HEK293T (cell line): ENCODE measurements around the gene ASB9.
"Not testable (repeated sequence)": the region's sequence is repeated elsewhere in the genome, so short reads cannot be mapped to it uniquely, and the experiment has no call there.

Source experiments
- CTCF ChIA-PET: fragments of 350-600 bp; formaldehyde crosslinking; extraction: SDS; loops from one replicate; lab custom pipeline; 2021; ENCODE audit warnings: antibody characterized with exemption, inconsistent platforms; lab: Yijun Ruan, JAX
- POLR2A ChIA-PET: fragments of 350-600 bp; formaldehyde crosslinking; extraction: SDS; loops from one replicate; lab custom pipeline; 2020; ENCODE audit warnings: antibody characterized with exemption, inconsistent platforms; lab: Yijun Ruan, JAX
- DNase-seq: peaks from one replicate; pipeline ENCODE4 v3.0.0; 2012; ENCODE audit warnings: mixed read lengths; ENCODE audit errors: extremely low spot score
- ARNT ChIP-seq: fragments of 450-650 bp; IDR thresholded peaks from 2 replicates; pipeline ENCODE4 v1.6.1; 2017; ENCODE audit warnings: mild to moderate bottlenecking
- BHLHE40 ChIP-seq: fragments of 450-650 bp; IDR thresholded peaks from 2 replicates; pipeline ENCODE4 v1.6.1; 2016; ENCODE audit warnings: mild to moderate bottlenecking, moderate library complexity, borderline replicate concordance
- CTBP1 ChIP-seq: fragments of 450-650 bp; IDR thresholded peaks from 2 replicates; pipeline ENCODE4 v1.6.1; 2016; ENCODE audit warnings: borderline replicate concordance
- ELF4 ChIP-seq: fragments of 450-650 bp; IDR thresholded peaks from 2 replicates; pipeline ENCODE4 v1.6.1; 2017; ENCODE audit warnings: antibody characterized with exemption
- FOXA1 ChIP-seq: fragments of 450-650 bp; IDR thresholded peaks from 2 replicates; pipeline ENCODE4 v1.6.1; 2016; ENCODE audit warnings: mild to moderate bottlenecking
- FOXK2 ChIP-seq: fragments of 450-650 bp; IDR thresholded peaks from 2 replicates; pipeline ENCODE4 v1.6.1; 2016; ENCODE audit warnings: mild to moderate bottlenecking
- FOXM1 ChIP-seq: fragments of 450-650 bp; IDR thresholded peaks from 2 replicates; pipeline ENCODE4 v1.6.1; 2017; ENCODE audit warnings: mild to moderate bottlenecking, borderline replicate concordance
- HDGF ChIP-seq: fragments of 450-650 bp; IDR thresholded peaks from 2 replicates; pipeline ENCODE4 v1.6.1; 2017; ENCODE audit warnings: antibody characterized with exemption, borderline replicate concordance
- L3MBTL2 ChIP-seq: fragments of 450-650 bp; conservative IDR thresholded peaks from 2 replicates; pipeline ENCODE4 v1.6.1; 2016; ENCODE audit warnings: mild to moderate bottlenecking
- LEF1 ChIP-seq: fragments of 450-650 bp; IDR thresholded peaks from 2 replicates; pipeline ENCODE4 v1.6.1; 2017; ENCODE audit warnings: mild to moderate bottlenecking, borderline replicate concordance
- NFRKB ChIP-seq: fragments of 450-650 bp; IDR thresholded peaks from 2 replicates; pipeline ENCODE4 v1.6.1; 2016; ENCODE audit warnings: mild to moderate bottlenecking, moderate library complexity
- PKNOX1 ChIP-seq: fragments of 450-650 bp; IDR thresholded peaks from 2 replicates; pipeline ENCODE4 v1.6.1; 2016
- SP1 ChIP-seq: fragments of 450-650 bp; IDR thresholded peaks from 2 replicates; pipeline ENCODE4 v1.6.1; 2017
- SUZ12 ChIP-seq: fragments of 450-650 bp; IDR thresholded peaks from 2 replicates; pipeline ENCODE4 v1.6.1; 2016; ENCODE audit warnings: mild to moderate bottlenecking
- TARDBP ChIP-seq: fragments of 450-650 bp; IDR thresholded peaks from 2 replicates; pipeline ENCODE4 v1.6.1; 2016
- ZNF384 ChIP-seq: fragments of 450-650 bp; IDR thresholded peaks from 2 replicates; pipeline ENCODE4 v1.6.1; 2016

ASB9 gene

GRCh38 chrX:15310117-15310516 lies 40.2 kb upstream of the ASB9 start:
- TF ChIP-seq CTBP1: no peak
- no peak for TF ChIP-seq L3MBTL2
- no peak for TF ChIP-seq HDGF
- DNase-seq: no peak
- ChIA-PET CTCF (no interaction called here), POLR2A (no interaction called here)

GRCh38 chrX:15305899-15306298 lies 36.0 kb upstream of the ASB9 start:
- CTCF ChIA-PET, DNase-seq, POLR2A ChIA-PET: not testable (repeated sequence)

GRCh38 chrX:15301924-15302323 lies 32.0 kb upstream of the ASB9 start:
- DNase-seq: no peak
- CTCF ChIA-PET: interaction anchor here (0.6 to 1.2 kb wide), 4 partner anchors 15 to 127 kb away, joined by 3 to 4 read pairs (median 3); no protein-coding TSS in a partner anchor
- POLR2A ChIA-PET: no interaction called here
- no peak for TF ChIP-seq BHLHE40
- TF ChIP-seq FOXA1: no peak
- no peak for TF ChIP-seq LEF1
- TF ChIP-seq SUZ12: no peak
- TF ChIP-seq PKNOX1: no peak
- no peak for TF ChIP-seq FOXK2
- no peak for TF ChIP-seq ELF4
- TF ChIP-seq ARNT: no peak
- TF ChIP-seq FOXM1: no peak
- no peak for TF ChIP-seq ZNF384
- TF ChIP-seq SP1: no peak
- no peak for TF ChIP-seq TARDBP
- no peak for TF ChIP-seq CTBP1
- TF ChIP-seq HDGF: no peak
- TF ChIP-seq L3MBTL2: no peak
- no peak for TF ChIP-seq NFRKB

- TF ChIP-seq BHLHE40 (no peak), NFRKB (no peak), FOXA1 (no peak)
- ChIA-PET POLR2A (no interaction called here), CTCF (interaction anchor here (0.6 to 1.3 kb wide), 4 partner anchors 9 to 167 kb away, joined by 3 to 7 read pairs (median 4); no protein-coding TSS in a partner anchor)
- DNase-seq: peak; percentile 16
Measured at GRCh38 chrX:15299941-15300851, 30.3 kb upstream of the ASB9 start.

GRCh38 chrX:15298780-15299179 lies 28.9 kb upstream of the ASB9 start:
- ChIA-PET POLR2A (no interaction called here), CTCF (interaction anchor here (0.8 kb wide), 1 partner anchor 170 kb away, joined by 3 read pairs; no protein-coding TSS in a partner anchor)
- no peak for DNase-seq
- TF ChIP-seq FOXM1 (no peak), SP1 (no peak), CTBP1 (no peak), L3MBTL2 (no peak), ZNF384 (no peak), HDGF (no peak), TARDBP (no peak), NFRKB (no peak), SUZ12 (no peak), LEF1 (no peak), BHLHE40 (no peak), FOXA1 (no peak), ELF4 (no peak), FOXK2 (no peak)

GRCh38 chrX:15298201-15298600 lies 28.3 kb upstream of the ASB9 start:
- no peak for DNase-seq
- no peak for TF ChIP-seq FOXM1
- TF ChIP-seq SUZ12: no peak
- no peak for TF ChIP-seq ZNF384
- no peak for TF ChIP-seq FOXA1
- no peak for TF ChIP-seq FOXK2
- no peak for TF ChIP-seq CTBP1
- TF ChIP-seq ARNT: no peak
- no peak for TF ChIP-seq ELF4
- no peak for TF ChIP-seq L3MBTL2
- no peak for TF ChIP-seq PKNOX1
- TF ChIP-seq HDGF: no peak
- no peak for TF ChIP-seq BHLHE40
- TF ChIP-seq TARDBP: no peak
- TF ChIP-seq NFRKB: no peak
- TF ChIP-seq LEF1: no peak
- TF ChIP-seq SP1: no peak
- CTCF ChIA-PET: interaction anchor here (0.8 kb wide), 1 partner anchor 170 kb away, joined by 3 read pairs; no protein-coding TSS in a partner anchor
- POLR2A ChIA-PET: no interaction called here

- POLR2A ChIA-PET: no interaction called here
- TF ChIP-seq HDGF (no peak), L3MBTL2 (no peak), SP1 (no peak), LEF1 (no peak), SUZ12 (no peak), BHLHE40 (no peak), FOXA1 (no peak), FOXM1 (no peak), PKNOX1 (no peak), CTBP1 (no peak), FOXK2 (no peak), TARDBP (no peak), ELF4 (no peak)
- CTCF ChIA-PET: no interaction called here
- no peak for DNase-seq
Measured at GRCh38 chrX:15293451-15293850, 23.6 kb upstream of the ASB9 start.
